ENCODE measurements around the gene SPRY4.
"Not testable (repeated sequence)": the region's sequence is repeated elsewhere in the genome, so short reads cannot be mapped to it uniquely, and the experiment has no call there.

Gene SPRY4

DNA sequence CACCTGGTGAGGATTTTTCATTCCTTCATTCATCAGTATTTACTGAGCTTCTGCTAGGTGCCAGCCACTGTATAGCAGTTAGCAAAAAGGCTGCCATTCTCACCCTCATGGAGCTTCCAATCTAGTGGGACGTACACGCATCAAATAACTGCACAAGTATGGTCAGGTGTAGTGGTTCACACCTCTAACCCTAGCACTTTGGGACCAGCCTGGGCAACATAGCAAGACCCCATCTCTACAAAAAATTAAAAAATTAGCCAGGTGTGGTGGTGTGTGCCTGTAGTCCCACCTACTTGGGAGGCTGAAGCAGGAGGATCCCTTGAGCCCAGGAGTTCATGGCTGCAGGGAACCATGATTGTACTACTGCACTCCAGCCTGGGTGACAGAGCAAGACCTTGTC lies 8.9 kb upstream of the SPRY4 start:
- DNase-seq = not testable (repeated sequence)

DNA sequence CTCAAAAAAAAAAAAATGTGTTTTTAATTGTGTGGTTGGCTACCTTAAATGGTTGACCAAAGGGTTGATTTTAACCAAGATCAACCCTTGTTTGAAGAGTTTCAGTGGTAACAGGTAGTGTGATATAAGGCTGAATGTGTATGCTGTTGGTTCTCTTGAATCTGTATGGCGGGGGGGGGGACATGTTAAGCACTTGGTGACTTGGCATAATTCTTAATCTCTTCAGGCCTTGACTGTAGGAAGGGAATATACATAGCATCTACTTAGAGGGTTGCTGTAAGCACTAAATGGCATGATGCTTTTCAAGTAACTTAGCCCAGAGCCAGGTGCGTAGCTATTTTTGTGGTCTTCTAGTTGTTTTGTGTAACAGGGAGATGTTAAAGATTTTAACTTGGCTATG lies 5.6 kb upstream of the SPRY4 start:
- no peak for DNase-seq

DNA sequence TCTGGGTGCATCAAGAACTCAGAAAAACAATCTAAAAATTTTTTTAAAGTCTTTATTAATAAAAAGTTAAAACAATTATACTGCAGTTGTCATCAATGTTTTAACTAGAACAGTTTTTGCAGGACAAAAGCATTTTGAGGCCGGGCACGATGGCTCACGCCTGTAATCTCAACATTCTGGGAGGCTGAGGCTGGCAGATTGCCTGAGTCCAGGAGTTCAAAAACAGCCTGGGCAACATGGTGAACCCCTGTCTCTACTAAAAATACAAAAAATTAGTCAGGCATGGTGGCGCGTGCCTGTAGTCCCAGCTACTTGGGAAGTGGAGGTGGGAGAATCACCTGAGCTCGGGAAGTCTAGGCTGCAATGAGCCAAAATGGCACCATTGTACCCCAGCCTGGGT lies 5.2 kb upstream of the SPRY4 start:
- no peak for DNase-seq

DNA sequence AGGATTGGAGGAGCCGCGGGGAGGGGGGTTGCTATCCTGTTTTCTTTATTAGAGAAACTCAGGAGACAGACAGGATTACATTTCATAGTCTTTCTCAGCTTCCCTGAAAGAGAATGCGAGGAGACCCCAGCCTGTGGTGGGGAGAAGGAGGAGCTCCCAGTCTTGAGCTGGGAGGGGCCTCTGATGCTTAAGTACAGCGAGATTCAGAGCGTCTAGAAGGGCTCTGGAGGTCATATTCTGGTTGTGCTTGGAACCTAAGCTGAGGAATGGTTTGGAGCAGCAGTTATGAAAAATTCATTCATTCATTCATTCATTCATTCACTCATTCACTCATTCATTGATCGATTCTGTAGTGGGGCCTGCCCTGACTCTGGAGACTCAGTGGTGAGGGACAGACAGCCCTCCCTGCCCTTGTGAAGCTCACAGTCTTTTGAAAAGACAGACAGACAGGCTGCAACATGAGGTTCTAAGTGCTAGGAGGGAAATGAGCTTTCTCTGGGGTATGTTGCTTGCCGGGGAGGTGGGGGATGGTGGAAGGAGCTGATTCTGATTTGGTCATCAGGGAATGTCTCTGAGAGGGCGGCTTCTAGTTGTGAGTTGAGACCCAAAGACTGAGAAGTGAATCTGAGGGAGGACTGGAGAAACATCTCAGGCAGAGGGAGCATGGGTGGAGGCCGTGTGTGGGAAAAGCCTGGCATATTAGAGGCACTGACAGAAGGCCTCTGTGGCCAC lies 2.5 kb upstream of the SPRY4 start:
- no peak for DNase-seq

DNA sequence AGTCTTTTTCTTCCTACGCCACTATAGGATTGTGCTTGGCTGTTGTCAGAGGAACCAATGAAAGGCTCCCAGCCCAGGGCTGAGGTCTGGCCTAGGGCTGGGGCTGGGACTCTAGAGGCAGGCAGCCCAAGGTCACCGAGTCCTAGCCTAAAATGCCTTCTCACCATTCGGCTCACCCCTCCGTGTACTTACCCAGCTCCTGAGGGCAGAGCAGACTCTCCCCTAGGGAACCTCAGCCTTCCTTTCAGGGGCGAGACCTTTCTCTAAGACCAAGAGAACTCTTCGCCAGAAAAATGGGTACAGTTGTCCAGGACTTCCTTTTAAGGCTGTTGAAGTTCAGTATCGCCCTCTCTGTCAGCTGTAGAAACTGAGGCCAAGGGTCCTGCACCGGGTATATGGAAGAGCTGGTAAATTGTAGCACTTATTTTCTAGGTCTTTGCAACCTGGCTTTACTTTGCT lies 1.7 kb upstream of the SPRY4 start:
- DNase-seq = no peak

DNA sequence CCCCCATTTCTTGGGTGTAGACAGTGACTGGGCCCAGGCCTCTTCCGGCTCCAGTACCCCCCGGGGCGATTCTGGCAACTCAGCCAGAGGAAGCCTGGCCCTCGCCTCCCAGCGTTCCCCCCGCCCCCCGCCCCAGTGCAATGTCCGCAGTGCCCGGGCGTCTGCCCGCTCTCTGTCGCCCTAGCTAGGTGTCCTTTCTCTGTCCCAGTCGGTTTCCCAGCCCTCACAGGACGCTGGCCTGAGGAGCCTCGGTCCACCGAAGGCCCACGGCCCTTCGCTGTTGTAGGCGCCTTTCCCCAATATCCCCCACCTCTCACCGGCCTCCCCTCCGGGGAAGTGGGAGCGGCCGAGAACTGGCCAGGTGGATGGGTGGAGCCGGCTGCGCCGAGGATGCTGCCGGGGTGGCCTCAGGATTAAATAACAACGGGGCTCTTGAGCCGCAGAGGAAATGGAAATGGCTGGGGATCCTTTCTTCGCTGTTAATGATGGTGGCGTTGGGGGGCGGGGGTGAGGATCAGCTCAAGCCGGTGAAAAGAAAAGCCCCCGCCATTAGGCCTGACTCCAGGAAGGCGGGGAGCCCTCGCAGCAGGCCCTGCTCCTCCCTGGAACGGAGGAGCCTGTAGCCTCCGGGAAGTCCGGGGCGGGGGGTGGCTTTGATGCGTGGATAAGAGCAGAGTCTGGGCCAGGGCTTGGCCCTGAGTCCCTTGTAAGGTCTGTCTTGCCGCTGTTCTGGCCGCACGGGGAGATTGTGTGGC lies 1.1 kb upstream of the SPRY4 start:
- no peak for DNase-seq

DNA sequence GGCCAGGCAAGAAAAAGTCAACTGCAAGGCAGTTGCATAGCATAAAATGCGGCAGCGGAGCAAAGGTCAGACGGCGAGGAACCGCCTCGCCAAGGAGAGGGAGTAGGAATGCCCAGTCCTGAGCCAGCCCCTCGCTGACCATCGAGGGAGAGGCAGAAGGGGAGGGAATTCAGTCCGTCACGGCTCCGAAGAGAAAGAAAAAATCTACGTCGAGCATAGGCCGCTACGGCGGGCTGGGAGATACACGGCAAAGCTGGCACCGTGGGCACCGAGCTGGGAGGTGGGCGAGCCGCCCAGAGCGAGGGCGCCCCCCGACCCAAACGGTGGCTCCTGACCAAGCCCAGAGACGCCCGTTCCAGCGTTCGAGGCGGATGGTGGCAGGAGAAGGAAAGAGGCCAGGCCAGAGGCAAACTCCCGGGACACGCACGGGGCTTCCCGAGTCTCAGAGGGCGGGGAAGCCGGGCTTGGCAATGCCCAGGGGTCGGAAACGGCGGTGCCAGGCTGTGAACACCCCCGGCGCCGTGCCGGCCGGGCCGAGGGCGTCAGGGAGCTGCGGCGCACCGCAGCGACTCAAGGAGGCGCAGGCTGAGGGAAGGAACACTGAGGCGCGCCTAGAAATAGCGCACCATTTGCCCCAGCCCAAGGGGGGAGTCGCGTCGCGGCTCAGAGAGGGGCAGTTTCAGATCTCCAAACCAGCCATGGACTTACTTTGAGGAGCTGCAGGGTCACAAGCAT lies 518 bp downstream of the SPRY4 start:
- DNase-seq = no peak

DNA sequence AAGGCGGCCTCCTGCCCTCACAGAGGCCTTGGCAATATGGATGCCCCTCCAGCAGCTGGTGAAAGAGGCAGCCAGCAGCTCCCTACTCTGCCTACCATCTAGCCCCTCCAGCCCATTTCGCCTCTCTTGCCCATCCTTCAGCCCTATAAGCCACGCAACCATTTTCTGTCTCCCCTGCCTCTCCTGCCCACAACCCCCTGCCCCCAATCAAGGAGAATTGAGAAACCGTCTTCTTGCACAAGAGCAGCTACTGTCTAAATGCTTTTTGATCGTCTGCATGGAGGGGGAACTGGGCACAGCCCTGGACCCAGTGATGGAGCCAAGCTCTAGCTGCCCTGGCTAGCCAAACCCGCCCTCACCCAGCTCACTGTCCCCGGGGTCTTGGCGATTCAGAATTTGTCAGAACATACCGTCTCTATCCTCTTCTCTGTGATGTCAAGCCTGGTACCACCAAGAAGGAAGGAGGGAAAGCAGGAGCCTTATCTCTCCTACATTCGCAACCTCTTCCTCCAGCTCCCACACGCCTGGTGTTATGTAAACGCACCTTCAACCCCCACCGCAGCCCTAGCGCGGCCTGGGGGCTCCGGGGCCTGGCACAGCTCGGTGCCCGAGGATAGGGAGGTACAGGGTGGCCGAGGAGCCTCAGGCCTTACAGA lies 1.2 kb downstream of the SPRY4 start:
- no peak for DNase-seq

DNA sequence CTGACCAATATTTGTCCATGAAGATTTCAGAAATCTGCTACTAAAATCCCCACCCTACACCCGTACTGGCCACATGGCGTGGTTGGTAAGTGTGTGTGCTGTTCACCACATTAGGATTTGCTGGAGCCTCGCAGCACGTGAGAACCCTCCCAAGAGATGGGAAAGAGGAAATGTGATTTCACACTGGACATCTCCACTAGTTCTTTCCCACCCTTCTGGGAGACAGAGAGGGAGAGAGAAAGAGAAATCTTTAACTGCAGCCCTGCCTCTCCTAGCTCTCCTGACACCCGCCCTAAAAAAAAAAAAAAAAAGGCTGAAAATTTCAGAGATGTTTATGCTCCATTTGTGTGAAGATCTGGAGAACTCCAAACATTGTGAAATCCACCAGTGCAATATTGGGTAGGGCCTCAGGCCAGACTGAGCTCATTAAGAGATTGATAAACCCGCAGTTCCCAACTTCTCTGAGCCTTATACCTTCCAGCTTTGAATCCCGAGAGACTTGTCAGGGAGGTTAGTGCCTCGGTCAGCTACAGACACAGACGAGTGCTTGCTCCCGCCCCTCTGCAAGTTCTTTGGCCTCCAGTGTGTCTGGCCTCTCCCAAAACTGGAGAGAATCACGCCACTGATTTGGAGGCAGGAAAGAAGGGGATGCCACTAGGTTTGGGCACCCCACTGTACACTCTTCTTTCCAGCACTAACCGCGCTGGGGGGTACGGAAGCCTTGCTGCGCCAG lies 1.9 kb downstream of the SPRY4 start:
- DNase-seq = no peak

DNA sequence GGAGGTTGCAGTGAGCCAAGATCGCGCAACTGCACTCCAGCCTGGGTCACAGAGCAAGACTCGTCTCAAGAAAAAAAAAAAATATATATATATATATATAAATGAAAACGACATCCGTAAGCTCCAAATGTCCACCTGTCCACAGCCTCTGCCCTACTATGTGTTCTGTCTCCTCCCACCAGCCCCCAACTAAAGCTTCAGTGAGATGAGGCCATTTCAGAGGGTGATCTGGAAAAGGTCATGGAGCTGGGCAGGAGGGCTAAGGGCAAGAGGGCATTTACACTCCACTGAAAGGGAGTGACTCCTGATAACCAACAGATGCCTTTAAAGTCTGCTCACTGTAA lies 2.4 kb downstream of the SPRY4 start:
- no peak for DNase-seq

DNA sequence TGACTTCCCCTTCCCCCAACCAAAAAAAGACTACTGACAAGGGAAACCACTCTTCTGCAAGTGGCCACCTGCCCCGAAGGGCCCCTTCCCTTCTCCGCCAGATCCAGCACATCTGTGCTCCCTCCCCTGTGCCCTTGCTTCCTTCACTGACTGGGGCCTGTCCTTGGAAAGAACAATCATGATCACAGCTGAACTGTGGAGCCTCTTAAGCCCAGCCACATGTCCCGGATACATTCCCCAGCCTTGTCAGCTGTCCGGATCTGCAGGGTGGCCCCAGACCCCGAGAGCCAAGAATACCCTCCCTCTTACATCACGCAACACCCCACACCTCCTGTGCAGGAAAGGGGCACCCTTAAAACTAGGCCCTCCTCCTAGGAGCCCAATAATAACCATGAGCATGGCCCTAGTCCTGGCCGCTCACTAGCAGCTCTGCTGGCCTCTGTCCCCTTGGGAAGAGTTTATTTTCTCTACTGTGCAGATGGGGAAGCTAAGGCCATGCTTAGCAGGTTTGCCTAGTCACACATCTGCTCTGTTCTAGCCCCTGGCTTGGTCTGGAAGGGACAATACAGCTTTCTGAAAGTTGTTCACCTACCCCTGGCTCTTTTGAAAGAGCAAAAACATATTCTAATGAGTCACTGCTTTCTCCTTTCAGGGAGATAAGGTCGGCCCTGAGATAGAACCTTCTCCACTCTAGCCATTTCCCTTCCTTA lies 3.8 kb downstream of the SPRY4 start:
- no peak for DNase-seq

DNA sequence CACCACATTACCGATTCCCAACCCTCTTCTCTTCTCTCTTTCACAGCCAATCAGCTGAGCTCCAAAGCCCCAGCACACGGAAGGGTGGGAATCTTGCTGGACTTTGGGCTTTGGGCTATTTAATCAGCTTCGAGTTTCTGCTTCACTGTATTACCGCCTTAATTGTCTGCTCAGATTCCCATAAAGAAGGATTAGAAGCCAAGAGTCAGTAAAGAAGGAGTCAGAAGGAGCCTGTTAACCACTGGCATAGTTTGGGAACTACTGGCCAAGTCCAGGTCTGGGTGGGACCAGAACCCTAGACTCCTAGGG lies 4.4 kb downstream of the SPRY4 start:
- DNase-seq = no peak

DNA sequence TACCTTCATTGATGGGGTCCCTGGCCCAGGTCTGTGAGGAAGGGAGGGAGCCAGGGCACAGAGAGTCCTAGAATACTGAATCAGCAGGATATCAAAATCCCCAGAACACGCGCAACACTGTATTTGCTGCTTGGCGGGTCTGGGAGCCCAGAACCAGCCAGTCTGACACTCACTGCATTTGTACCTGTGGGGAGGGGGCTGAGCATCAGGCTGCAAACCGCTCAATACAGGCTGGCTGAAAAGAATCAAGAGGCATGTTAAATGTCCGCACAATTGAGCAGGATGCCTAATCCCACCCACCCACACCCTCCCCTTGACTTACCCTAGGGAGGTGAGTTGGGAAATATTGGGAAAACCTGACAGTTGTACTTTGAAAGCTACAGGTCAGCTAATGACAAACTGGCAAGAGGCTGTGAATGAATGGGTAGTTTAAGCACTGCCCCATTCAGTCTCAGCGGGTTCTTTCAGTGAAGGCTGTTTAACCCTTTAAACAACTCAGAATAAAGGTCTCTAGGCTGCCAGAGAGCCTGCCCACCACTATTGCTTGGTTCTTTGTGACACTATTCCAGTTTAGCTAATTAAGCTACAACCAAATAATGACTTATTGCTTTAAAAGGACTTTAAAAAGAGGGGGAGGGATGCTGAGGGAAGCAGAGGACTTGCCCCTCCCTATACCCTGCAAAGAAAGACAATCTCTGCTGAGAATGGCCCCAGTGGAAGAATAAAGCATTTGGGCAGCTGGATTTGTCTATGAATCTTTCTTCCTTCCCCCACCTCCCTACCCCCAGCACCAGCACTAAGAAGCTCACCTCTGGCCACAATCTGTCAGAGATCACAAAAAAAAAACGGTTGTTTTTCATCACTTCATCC lies 5.0 kb downstream of the SPRY4 start:
- DNase-seq = no peak

DNA sequence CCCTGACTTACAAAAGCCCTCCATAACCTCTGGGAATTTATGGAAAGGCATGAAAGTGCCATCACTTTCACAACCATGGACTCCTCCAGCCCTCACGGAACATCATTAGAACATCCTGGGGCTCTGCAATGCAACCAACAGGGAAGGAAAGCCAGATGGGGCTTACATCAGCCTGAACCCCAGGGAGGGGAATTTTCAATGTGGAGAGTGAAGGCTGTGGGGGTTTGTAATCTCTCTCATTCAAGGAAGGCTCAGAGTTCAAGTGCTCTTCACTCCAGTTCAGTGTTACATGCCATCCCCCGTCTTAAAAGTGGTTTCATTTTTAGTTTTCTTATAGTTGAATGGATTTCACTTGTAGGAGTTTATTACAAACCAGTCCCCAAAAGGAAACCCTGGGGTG lies 5.7 kb downstream of the SPRY4 start:
- DNase-seq = no peak

DNA sequence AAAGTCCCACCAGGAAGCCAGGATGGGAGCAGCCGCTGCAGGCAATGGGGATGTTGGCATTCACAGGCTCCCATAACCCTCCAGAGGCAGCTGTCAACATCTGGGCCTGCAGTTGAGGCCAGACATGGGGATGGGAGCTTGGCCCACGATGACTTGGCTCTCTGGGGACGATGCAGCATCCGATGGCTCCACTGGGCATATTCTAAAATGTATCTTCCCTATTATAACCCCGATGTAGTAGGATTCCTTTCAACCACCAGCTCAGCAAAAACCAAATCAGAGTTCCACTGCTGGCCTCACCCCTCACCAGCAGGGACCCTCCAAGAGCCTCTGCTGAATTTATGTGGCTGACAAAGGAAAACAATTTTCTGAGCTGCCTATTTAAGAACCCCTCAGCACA lies 7.1 kb downstream of the SPRY4 start:
- DNase-seq = no peak

DNA sequence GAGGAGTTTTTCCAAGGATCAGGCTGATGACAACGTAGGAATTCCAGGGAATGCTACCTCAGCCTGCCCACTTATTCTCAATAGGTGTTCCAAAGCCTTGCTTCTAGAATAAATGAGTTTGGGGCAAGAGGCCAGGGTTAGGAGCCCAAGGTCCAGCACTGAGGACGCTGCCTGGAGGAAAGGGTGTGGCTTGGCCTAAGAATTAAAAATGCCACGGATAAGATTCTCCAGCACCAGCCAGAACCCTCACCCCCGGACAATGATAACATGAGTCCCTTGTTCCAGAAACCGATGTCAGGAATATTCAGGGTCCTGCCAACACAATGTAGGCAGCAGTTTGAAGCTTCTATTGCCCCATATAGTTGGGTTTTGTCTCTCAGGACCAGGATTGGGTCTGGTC lies 7.6 kb downstream of the SPRY4 start:
- DNase-seq = no peak

DNA sequence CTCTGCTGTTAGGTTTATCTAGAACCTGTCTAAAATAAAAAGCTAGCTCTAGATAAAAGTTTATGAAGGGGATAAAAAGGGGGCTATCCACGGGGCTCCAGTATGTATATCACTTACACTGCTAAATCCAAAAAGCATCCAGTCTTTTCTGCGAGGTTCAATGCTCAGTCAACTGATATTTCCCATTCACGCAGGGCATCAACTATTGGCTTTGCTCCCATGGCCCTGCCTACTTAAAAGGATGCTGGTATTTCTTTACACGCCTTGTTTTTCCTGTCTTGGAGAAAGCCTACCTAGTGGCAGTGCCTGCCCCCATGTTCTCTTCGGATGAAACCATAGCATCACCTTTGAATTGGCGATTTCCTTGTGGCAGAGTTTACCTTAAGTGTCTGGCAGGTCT lies 8.1 kb downstream of the SPRY4 start:
- no peak for DNase-seq

DNA sequence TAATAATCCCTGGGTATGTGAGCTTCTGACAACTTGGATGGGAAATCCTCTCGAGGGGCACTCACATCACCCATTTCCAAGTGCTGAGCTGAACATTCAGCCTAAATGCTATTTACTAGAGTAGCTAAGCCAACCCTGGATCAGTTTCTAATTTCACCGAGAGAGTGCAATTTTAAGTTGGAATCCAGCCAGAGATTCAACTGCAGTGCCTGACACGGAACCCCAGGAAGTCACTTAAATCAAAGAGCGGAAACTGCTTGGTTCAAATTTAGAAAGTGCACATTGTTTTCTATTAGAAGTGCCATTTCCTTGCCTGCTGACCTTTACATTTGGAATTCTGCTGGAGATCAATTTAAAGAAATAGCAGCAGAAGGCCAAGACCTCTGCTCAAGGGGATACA lies 8.8 kb downstream of the SPRY4 start:
- peak; percentile 23 for DNase-seq

DNA sequence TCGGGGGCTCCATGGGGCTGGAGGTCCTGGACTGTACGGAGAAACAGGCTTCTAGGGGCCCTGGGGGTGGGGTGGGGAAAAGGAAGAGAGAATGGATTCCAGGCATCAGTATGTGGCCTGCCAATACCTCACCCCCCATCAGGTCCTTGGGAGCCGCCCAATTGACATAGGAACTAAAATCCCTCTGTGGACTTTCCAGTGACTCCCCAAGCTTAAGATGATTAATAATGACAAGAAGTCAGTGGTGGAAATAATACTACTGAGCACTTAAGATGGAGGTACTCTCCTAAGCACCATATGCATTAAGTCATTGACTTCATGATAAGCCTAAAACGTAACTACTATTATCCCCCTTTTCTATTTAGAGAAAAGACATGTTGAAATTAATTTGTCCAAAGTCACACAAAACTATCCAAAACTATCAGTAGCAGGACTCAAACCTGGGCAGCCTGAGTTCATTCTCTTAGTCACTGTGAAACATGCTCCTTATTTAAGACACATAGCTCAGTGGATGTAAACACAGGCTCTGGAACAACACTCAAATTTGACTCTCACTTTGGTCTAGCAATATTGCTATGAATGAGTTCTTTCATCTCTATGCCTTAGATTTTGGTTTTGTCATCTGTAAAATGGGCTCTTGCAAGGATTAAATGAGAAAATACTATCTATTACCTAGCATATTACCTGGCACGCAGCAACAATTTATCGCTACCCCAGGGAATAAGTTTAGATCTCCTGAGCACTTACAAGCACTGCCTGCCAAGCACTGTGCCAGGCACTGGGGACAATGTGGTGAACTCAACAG lies 9.5 kb downstream of the SPRY4 start:
- no peak for DNase-seq

DNA sequence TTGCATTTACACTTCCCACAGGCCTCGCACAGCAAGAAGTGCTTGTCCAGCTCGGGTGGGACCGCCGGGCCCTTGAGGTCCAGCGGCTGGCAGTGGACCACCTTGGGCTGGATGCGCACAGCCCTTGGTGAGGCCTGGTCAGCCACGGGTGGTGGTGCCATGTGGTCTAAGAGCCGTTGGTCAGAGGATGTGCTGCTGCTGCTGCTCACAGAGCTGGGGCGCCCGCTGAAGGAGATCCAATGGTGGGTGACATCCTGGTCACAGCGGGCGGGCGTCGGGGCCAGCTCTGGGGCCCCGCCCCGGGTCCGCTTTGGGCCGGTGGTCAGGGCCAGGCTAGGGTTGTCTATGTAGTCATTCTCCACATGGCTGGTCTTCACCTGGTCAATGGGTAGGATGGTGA lies 10.2 kb downstream of the SPRY4 start:
- DNase-seq = no peak

Data from CD4-positive, alpha-beta T cell treated with Interleukin-21 for 1 hour (primary cell).